Measurements from ENCODE around the gene LYZL4.

- TF ChIP-seq, protein P1, sequence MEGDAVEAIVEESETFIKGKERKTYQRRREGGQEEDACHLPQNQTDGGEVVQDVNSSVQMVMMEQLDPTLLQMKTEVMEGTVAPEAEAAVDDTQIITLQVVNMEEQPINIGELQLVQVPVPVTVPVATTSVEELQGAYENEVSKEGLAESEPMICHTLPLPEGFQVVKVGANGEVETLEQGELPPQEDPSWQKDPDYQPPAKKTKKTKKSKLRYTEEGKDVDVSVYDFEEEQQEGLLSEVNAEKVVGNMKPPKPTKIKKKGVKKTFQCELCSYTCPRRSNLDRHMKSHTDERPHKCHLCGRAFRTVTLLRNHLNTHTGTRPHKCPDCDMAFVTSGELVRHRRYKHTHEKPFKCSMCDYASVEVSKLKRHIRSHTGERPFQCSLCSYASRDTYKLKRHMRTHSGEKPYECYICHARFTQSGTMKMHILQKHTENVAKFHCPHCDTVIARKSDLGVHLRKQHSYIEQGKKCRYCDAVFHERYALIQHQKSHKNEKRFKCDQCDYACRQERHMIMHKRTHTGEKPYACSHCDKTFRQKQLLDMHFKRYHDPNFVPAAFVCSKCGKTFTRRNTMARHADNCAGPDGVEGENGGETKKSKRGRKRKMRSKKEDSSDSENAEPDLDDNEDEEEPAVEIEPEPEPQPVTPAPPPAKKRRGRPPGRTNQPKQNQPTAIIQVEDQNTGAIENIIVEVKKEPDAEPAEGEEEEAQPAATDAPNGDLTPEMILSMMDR (IDR thresholded peaks at IDR 0.05), result no peak
- no peak for TF ChIP-seq POLR2A (IDR thresholded peaks at IDR 0.05)
Observed at GRCh38 chr3:42408156-42408555, 2.3 kb downstream of the LYZL4 start.
